Measurements from ENCODE around the gene DPPA3.
"Not testable (repeated sequence)": the region's sequence is repeated elsewhere in the genome, so short reads cannot be mapped to it uniquely, and the experiment has no call there.

Gene DPPA3

GRCh38 chr12:7711133-7711532 lies at the start of gene DPPA3:
DPPA3 (plus strand) TSS chr12:7711433; CDS start chr12:7711571, 138 bp downstream.
- no peak for DNase-seq
- in situ Hi-C loops (cut with MboI; ENCODE audit: low pct_unique_long_range_greater_than_20kb, low sequenced_read_pairs), result no loop called here

- in situ Hi-C loops (cut with MboI; ENCODE audit: low pct_unique_long_range_greater_than_20kb, low sequenced_read_pairs), result no loop called here
- DNase-seq, result no peak
These were observed 49.5 kb upstream of the DPPA3 start for GRCh38 chr12:7661741-7662140.

- in situ Hi-C loops (cut with MboI; ENCODE audit: low pct_unique_long_range_greater_than_20kb, low sequenced_read_pairs), result no loop called here
- DNase-seq, result no peak
These were observed 44.6 kb upstream of the DPPA3 start for GRCh38 chr12:7666595-7666994.

GRCh38 chr12:7667125-7667524 lies 44.1 kb upstream of the DPPA3 start:
- in situ Hi-C loops (cut with MboI; ENCODE audit: low pct_unique_long_range_greater_than_20kb, low sequenced_read_pairs), result no loop called here

GRCh38 chr12:7668171-7668570 lies 43.1 kb upstream of the DPPA3 start:
- in situ Hi-C loops (cut with MboI; ENCODE audit: low pct_unique_long_range_greater_than_20kb, low sequenced_read_pairs), result no loop called here
- DNase-seq, result no peak

More at GRCh38 chr12:7667125-7667524, 44.1 kb upstream of the DPPA3 start:
- DNase-seq, result peak; percentile 86

GRCh38 chr12:7675455-7675854 lies 35.8 kb upstream of the DPPA3 start:
- in situ Hi-C loops (cut with MboI; ENCODE audit: low pct_unique_long_range_greater_than_20kb, low sequenced_read_pairs), result not testable (repeated sequence)
- DNase-seq, result peak; percentile 81

- in situ Hi-C loops (cut with MboI; ENCODE audit: low pct_unique_long_range_greater_than_20kb, low sequenced_read_pairs), result not testable (repeated sequence)
- peak; percentile 99 for DNase-seq
These were observed 33.8 kb upstream of the DPPA3 start for GRCh38 chr12:7677432-7677888.

- in situ Hi-C loops (cut with MboI; ENCODE audit: low pct_unique_long_range_greater_than_20kb, low sequenced_read_pairs), result no loop called here
- DNase-seq, result peak; percentile 68
These were observed 32.5 kb upstream of the DPPA3 start for GRCh38 chr12:7678744-7679143.

GRCh38 chr12:7679251-7680045 lies 31.8 kb upstream of the DPPA3 start:
- in situ Hi-C loops (cut with MboI; ENCODE audit: low pct_unique_long_range_greater_than_20kb, low sequenced_read_pairs), result no loop called here
- DNase-seq, result no peak

GRCh38 chr12:7681535-7681934 lies 29.7 kb upstream of the DPPA3 start:
- in situ Hi-C loops (cut with MboI; ENCODE audit: low pct_unique_long_range_greater_than_20kb, low sequenced_read_pairs), result no loop called here
- no peak for DNase-seq

GRCh38 chr12:7693793-7694192 lies 17.4 kb upstream of the DPPA3 start:
- DNase-seq, result peak; percentile 73

GRCh38 chr12:7694556-7695236 lies 16.5 kb upstream of the DPPA3 start:
- in situ Hi-C loops (cut with MboI; ENCODE audit: low pct_unique_long_range_greater_than_20kb, low sequenced_read_pairs), result no loop called here
- DNase-seq, result no peak

More at GRCh38 chr12:7693793-7694192, 17.4 kb upstream of the DPPA3 start:
- in situ Hi-C loops (cut with MboI; ENCODE audit: low pct_unique_long_range_greater_than_20kb, low sequenced_read_pairs), result no loop called here

GRCh38 chr12:7695237-7695560 lies 16.0 kb upstream of the DPPA3 start:
- DNase-seq, result peak; percentile 57
- in situ Hi-C loops (cut with MboI; ENCODE audit: low pct_unique_long_range_greater_than_20kb, low sequenced_read_pairs), result no loop called here

GRCh38 chr12:7695566-7696197 lies 15.6 kb upstream of the DPPA3 start, which contains the start of gene GDF3:
GDF3 (minus strand) TSS chr12:7695775; CDS start chr12:7695728, 47 bp downstream.
- peak; percentile 65 for DNase-seq
- in situ Hi-C loops (cut with MboI; ENCODE audit: low pct_unique_long_range_greater_than_20kb, low sequenced_read_pairs), result no loop called here

- no peak for DNase-seq
These were observed 5.4 kb upstream of the DPPA3 start for GRCh38 chr12:7705846-7706245.

GRCh38 chr12:7709969-7710675 lies 1.1 kb upstream of the DPPA3 start:
- in situ Hi-C loops (cut with MboI; ENCODE audit: low pct_unique_long_range_greater_than_20kb, low sequenced_read_pairs), result no loop called here
- no peak for DNase-seq

More at GRCh38 chr12:7705846-7706245, 5.4 kb upstream of the DPPA3 start:
- in situ Hi-C loops (cut with MboI; ENCODE audit: low pct_unique_long_range_greater_than_20kb, low sequenced_read_pairs), result no loop called here

- no peak for DNase-seq
- in situ Hi-C loops (cut with MboI; ENCODE audit: low pct_unique_long_range_greater_than_20kb, low sequenced_read_pairs), result no loop called here
These were observed 1.7 kb downstream of the DPPA3 start for GRCh38 chr12:7712841-7713442.

GRCh38 chr12:7716381-7716780 lies 5.1 kb downstream of the DPPA3 start:
- peak; percentile 39 for DNase-seq
- in situ Hi-C loops (cut with MboI; ENCODE audit: low pct_unique_long_range_greater_than_20kb, low sequenced_read_pairs), result no loop called here
